Measurements from ENCODE around the gene INPP4B. TPM values are rescaled to one million over a fixed set of nuclear protein-coding genes. Genes with fewer than 3 reads are reported as not detected.

INPP4B gene
- polyA plus RNA-seq, 1 experiment: 5.1 TPM

DNA sequence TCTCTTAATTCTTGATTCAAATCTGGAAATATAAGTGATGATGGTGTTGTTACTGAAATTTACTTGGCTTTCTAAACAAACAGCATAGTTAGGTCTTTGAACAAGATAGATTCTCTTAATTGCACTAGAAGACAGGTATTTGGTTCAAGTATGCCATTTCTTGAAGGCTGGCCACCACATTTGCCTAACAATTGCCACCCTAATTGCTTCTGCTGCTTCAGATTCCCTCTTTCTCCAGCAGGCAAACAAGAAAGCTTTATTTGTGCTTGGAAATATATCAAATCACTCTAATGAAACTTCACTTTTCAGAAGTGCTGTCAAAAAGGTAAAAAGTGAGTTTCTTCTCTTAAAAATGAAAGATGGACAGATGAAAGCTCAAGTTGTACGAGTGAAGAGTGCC, 418.6 kb downstream of the INPP4B start:
- no peak overlapping the region for H3K27ac ChIP-seq (ENCODE audit: low read depth, low read length)
- TF ChIP-seq, protein P1, sequence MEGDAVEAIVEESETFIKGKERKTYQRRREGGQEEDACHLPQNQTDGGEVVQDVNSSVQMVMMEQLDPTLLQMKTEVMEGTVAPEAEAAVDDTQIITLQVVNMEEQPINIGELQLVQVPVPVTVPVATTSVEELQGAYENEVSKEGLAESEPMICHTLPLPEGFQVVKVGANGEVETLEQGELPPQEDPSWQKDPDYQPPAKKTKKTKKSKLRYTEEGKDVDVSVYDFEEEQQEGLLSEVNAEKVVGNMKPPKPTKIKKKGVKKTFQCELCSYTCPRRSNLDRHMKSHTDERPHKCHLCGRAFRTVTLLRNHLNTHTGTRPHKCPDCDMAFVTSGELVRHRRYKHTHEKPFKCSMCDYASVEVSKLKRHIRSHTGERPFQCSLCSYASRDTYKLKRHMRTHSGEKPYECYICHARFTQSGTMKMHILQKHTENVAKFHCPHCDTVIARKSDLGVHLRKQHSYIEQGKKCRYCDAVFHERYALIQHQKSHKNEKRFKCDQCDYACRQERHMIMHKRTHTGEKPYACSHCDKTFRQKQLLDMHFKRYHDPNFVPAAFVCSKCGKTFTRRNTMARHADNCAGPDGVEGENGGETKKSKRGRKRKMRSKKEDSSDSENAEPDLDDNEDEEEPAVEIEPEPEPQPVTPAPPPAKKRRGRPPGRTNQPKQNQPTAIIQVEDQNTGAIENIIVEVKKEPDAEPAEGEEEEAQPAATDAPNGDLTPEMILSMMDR (IDR thresholded peaks at IDR 0.05; ENCODE audit: low read depth, low read length): no peak
- H3K4me3 ChIP-seq (ENCODE audit: low read depth, low read length): no peak overlapping the region
- H3K9me3 ChIP-seq (ENCODE audit: control insufficient read depth, insufficient read depth, low read length): no peaks in the 10 kb centered on the region
- ChIA-PET POLR2A (no interaction called here), CTCF (no interaction called here)
- no peaks in the 10 kb centered on the region for H3K27me3 ChIP-seq (ENCODE audit: control insufficient read depth, insufficient read depth, low read length)
- no peak for DNase-seq (ENCODE audit: low read depth, low spot score)

DNA sequence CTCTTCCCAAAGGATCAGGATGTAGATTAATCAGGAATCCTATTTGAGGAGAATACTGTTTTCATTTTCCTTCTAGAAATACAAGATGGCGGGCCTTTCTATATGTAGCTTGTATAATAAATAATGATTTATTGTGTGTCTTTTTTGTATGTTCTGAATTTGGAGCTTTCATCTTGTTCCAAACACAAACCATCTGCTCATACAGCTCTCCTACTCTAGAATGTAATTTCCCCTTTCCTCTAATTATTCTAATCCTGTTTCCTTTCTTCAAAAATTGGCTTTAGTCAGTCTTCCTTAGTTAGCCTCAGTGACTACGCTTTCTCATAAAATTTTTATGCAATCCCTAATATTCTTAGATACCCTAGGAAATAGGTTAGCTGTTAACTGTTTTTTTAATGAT, 422.2 kb downstream of the INPP4B start:
- TF ChIP-seq, protein P1 (IDR thresholded peaks at IDR 0.05; ENCODE audit: low read depth, low read length): no peak
- CTCF ChIA-PET: no interaction called here
- POLR2A ChIA-PET: no interaction called here
- H3K27ac ChIP-seq (ENCODE audit: low read depth, low read length): no peak overlapping the region
- DNase-seq (ENCODE audit: low read depth, low spot score): no peak
- H3K4me3 ChIP-seq (ENCODE audit: low read depth, low read length): no peak overlapping the region
- no peaks in the 10 kb centered on the region for H3K27me3 ChIP-seq (ENCODE audit: control insufficient read depth, insufficient read depth, low read length)
- no peaks in the 10 kb centered on the region for H3K9me3 ChIP-seq (ENCODE audit: control insufficient read depth, insufficient read depth, low read length)

DNA sequence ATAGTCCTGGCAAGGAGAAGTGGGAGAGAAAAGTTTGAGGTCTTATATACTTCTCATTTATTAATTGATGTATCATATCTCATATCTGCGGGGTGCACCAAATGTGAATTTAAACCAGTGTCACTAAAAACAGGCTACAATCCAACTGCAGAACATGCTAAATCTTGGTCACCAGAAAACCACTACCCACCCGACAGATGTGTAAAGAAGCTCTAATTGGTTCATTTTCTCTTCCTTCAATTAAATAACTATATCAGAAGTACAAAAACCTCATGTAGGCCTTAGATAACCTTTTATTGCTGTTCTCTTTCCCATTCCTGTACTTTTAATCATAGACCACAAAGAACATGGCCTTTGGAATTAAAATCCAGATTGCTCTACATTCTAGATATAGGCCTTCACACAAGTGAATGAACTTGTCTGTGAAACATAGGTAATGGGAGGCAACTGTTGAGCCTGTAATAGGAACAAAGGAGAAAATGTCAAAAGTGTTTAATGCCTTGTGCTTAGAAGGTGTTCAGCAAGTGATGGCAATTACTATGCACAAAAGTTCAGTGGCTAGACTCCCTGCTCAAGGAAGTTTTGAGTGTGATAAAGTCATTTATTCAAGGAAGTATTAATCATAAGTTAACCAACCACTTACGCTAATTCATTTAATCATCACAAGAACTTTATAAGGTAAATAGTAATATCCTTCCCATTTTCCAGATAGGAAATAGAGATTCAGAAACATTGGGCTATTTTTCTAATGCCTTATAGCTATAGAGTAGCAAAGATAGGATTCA, 425.6 kb downstream of the INPP4B start:
- ChIA-PET CTCF (interaction anchor here (0.6 kb wide), 1 partner anchor 197 kb away, joined by 3 read pairs; no protein-coding TSS in a partner anchor), POLR2A (no interaction called here)
- no peaks in the 10 kb centered on the region for H3K9me3 ChIP-seq (ENCODE audit: control insufficient read depth, insufficient read depth, low read length)
- no peak for DNase-seq (ENCODE audit: low read depth, low spot score)
- H3K27ac ChIP-seq (ENCODE audit: low read depth, low read length): no peak overlapping the region
- no peaks in the 10 kb centered on the region for H3K27me3 ChIP-seq (ENCODE audit: control insufficient read depth, insufficient read depth, low read length)
- H3K4me3 ChIP-seq (ENCODE audit: low read depth, low read length): no peak overlapping the region
- TF ChIP-seq, protein P1 (IDR thresholded peaks at IDR 0.05; ENCODE audit: low read depth, low read length): no peak

DNA sequence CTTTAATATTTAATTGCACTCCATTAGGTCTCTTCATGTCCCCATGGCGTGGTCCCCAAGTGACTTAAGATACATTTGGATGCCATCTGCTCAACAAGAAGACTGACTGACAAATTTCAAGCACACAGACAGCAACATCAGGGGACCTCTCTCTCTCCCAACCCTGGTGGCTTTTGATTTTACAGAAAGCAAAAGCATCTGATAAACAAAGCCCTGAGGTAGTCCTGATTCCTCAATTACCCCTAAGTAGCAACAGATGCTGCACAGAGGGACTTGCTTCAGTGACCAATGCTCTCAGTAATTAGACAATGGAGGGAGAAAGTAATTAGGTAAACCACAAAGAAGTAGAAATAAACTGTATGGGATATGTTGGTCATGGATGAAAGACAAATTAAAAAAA, 426.4 kb downstream of the INPP4B start:
- Histone ChIP-seq H3K4me3 (ENCODE audit: low read depth, low read length) (no peak overlapping the region), H3K27me3 (ENCODE audit: control insufficient read depth, insufficient read depth, low read length) (no peaks in the 10 kb centered on the region), H3K9me3 (ENCODE audit: control insufficient read depth, insufficient read depth, low read length) (no peaks in the 10 kb centered on the region), H3K27ac (ENCODE audit: low read depth, low read length) (no peak overlapping the region)
- TF ChIP-seq, protein P1 (IDR thresholded peaks at IDR 0.05; ENCODE audit: low read depth, low read length): no peak
- DNase-seq (ENCODE audit: low read depth, low spot score): no peak
- POLR2A ChIA-PET: interaction anchor here (0.6 kb wide), 1 partner anchor 54 kb away, joined by 3 read pairs; no protein-coding TSS in a partner anchor
- CTCF ChIA-PET: no interaction called here

DNA sequence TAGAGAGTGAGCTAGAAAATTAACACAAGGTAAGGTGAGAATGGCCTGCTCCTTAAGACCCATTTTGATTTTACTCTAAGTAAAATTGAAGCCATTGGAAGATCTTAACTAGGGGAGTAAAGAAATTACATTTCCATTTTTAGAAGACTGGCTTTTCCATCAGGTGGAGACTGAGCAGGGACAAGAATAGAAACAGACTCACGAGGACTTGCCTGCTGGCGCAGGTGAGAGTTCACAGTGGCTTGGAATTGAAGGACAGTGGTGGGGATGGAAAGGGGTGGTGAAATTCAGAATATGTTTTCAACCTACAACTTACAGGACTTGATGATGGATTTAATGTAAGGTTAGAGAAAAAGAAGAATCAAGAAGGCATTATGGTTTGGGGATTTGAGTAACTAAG, 427.4 kb downstream of the INPP4B start:
- CTCF ChIA-PET: no interaction called here
- TF ChIP-seq, protein P1 (IDR thresholded peaks at IDR 0.05; ENCODE audit: low read depth, low read length): no peak
- no peaks in the 10 kb centered on the region for H3K9me3 ChIP-seq (ENCODE audit: control insufficient read depth, insufficient read depth, low read length)
- no peak for DNase-seq (ENCODE audit: low read depth, low spot score)
- no peak overlapping the region for H3K27ac ChIP-seq (ENCODE audit: low read depth, low read length)
- no peak overlapping the region for H3K4me3 ChIP-seq (ENCODE audit: low read depth, low read length)
- H3K27me3 ChIP-seq (ENCODE audit: control insufficient read depth, insufficient read depth, low read length): no peaks in the 10 kb centered on the region
- POLR2A ChIA-PET: no interaction called here

Data from AG04450 (cell line).